GM12891 (cell line): Measurements from ENCODE around the gene PCDH9.

Experiments
- PAX5 ChIP-seq: IDR thresholded peaks from 2 replicates; pipeline ENCODE4 v1.6.1; 2011; ENCODE audit warnings: low read length, moderate library complexity, mild to moderate bottlenecking; ENCODE audit not compliant: insufficient read depth, severe bottlenecking
- POLR2A ChIP-seq: IDR thresholded peaks from 2 replicates; pipeline ENCODE4 v1.6.1; 2011; ENCODE audit warnings: low read depth, low read length, control low read depth
- POLR2AphosphoS5 ChIP-seq: IDR thresholded peaks from 2 replicates; pipeline ENCODE4 v1.6.1; 2011; ENCODE audit warnings: low read depth, low read length, control low read depth
- POU2F2 ChIP-seq: IDR thresholded peaks from 2 replicates; pipeline ENCODE4 v1.6.1; 2011; ENCODE audit warnings: low read depth, mild to moderate bottlenecking, control low read depth, low read length, moderate library complexity
- SPI1 ChIP-seq: IDR thresholded peaks from 2 replicates; pipeline ENCODE4 v1.6.1; 2011; ENCODE audit warnings: low read depth, low read length, control low read depth
- TAF1 ChIP-seq: IDR thresholded peaks from 2 replicates; pipeline ENCODE4 v1.6.1; 2011; ENCODE audit warnings: low read depth, low read length, control low read depth

DNA sequence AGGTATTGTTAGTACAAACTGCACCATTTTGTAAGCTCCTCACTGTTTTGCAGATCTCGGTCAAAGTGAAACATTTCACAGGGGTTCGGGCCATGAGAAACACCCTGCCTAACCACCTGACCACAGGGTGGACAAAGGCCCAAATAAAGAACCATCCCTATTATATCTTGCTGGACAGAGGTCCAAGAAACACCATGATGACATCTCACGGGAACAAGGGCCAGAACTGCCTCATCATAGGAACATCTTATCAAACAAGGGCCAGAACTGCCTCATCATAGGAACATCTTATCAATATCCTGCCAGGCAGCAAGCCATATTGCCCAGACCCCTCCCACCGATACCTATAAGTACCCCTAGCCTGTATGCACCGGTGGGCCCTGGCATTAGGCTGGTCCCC lies 99.7 kb downstream of the PCDH9 start:
- TF ChIP-seq POLR2A = no peak
- TF ChIP-seq POLR2AphosphoS5 = no peak
- no peak for TF ChIP-seq TAF1
- TF ChIP-seq SPI1 = no peak
- no peak for TF ChIP-seq PAX5
- TF ChIP-seq POU2F2 = no peak
